Activated T-cell treated with anti-CD3 and anti-CD28 coated beads for 24 hours (primary cell): ENCODE results near the gene TXNDC17.
"Not testable (repeated sequence)": the region's sequence is repeated elsewhere in the genome, so short reads cannot be mapped to it uniquely, and the experiment has no call there.

Source experiments
- DNase-seq: peaks from one replicate; pipeline ENCODE4 v3.0.0-alpha.2; 2020; ENCODE audit warnings: low read depth

The TXNDC17 gene

GRCh38 chr17:6637458-6637840 is 3.4 kb upstream of the TXNDC17 start:
- no peak for DNase-seq

- DNase-seq = no peak
Measured at GRCh38 chr17:6638046-6638908, 2.6 kb upstream of the TXNDC17 start.

- DNase-seq = no peak
Measured at GRCh38 chr17:6639014-6639585, 1.8 kb upstream of the TXNDC17 start.

- DNase-seq = no peak
Measured at GRCh38 chr17:6639586-6640535, 999 bp upstream of the TXNDC17 start.

GRCh38 chr17:6641247-6641863 is 495 bp downstream of the TXNDC17 start:
- no peak for DNase-seq

GRCh38 chr17:6642592-6642991 is 1.7 kb downstream of the TXNDC17 start:
- no peak for DNase-seq

GRCh38 chr17:6643451-6644125 is 2.7 kb downstream of the TXNDC17 start:
- no peak for DNase-seq

- no peak for DNase-seq
Measured at GRCh38 chr17:6648181-6648580, 7.3 kb downstream of the TXNDC17 start.

GRCh38 chr17:6651354-6651918 is 10.6 kb downstream of the TXNDC17 start, which contains the start of the genes C17orf100 and MED31:
TSS of gene C17orf100 (plus strand) at chr17:6651762. CDS start at chr17:6651914, 152 bp downstream.
TSS of gene MED31 (minus strand) at chr17:6651605. CDS start at chr17:6651528, 77 bp downstream.
- DNase-seq = peak; percentile 94

- no peak for DNase-seq
Measured at GRCh38 chr17:6651919-6652452, 11.1 kb downstream of the TXNDC17 start.

- no peak for DNase-seq
Measured at GRCh38 chr17:6654841-6655731, 14.2 kb downstream of the TXNDC17 start.

GRCh38 chr17:6655732-6656361 is 15.0 kb downstream of the TXNDC17 start:
- DNase-seq = not testable (repeated sequence)

GRCh38 chr17:6656797-6657632 is 16.2 kb downstream of the TXNDC17 start:
- peak; percentile 38 for DNase-seq

- DNase-seq = no peak
Measured at GRCh38 chr17:6657633-6658287, 16.9 kb downstream of the TXNDC17 start.

GRCh38 chr17:6658411-6658810 is 17.6 kb downstream of the TXNDC17 start:
- DNase-seq = not testable (repeated sequence)

GRCh38 chr17:6660101-6660500 is 19.2 kb downstream of the TXNDC17 start:
- no peak for DNase-seq

GRCh38 chr17:6660805-6661463 is 20.1 kb downstream of the TXNDC17 start:
- no peak for DNase-seq
